GM19025 (cell line): ENCODE data around the gene EFS.
"Not testable (repeated sequence)": the region's sequence is repeated elsewhere in the genome, so short reads cannot be mapped to it uniquely, and the experiment has no call there.

Experiments
- ATAC-seq: cut with Tn5 transposase; IDR thresholded peaks from one replicate; pipeline ENCODE4 v1.9.1; 2021; ENCODE audit warnings: mild to moderate bottlenecking, low read depth, moderate library complexity; ENCODE audit not compliant: unreplicated experiment

EFS gene

GRCh38 chr14:23399591-23399990 lies 34.6 kb upstream of the EFS start:
- no peak for ATAC-seq

- ATAC-seq, result no peak
These were observed 34.2 kb upstream of the EFS start for GRCh38 chr14:23399136-23399535.

DNA sequence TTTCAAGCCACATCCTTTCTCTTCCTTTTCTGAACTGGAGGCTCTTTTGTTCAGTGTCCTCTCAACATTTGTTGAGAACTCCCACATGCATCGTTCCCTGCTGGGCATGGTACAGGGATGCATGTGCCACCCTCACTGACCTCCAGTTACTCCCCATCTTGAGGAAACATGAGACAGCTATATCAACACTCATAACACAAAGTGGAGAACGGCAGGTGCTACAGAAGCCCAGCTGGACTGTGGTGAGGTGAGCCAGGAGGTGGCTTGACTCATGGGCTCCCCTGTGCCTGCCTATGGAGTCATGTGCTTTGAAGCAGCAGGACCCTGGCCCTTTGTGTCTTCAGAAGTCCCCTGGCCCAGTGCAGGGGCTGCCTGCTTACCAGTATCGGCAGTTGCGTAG lies 33.4 kb upstream of the EFS start:
- no peak for ATAC-seq

GRCh38 chr14:23396781-23397407 lies 31.9 kb upstream of the EFS start:
- no peak for ATAC-seq

DNA sequence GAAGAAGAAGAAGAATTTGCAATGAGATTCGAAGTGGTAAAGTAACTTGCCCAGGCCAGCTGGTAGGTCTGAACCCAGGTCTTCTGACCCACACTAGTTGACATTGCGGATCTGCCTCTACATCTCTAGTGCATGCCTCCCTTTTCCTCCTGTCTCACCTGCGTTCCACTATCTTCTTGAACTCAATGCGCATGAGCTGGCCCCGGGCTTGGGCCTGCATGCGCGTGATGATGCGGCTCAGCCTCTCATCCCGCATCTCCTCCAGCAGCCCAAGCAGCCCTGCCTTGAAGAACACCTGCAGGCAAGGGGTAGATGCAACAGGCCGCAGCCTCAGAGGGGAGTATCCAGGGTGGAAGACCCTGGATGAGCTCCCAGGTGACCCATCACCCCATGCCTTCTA lies 31.2 kb upstream of the EFS start:
- ATAC-seq, result no peak

DNA sequence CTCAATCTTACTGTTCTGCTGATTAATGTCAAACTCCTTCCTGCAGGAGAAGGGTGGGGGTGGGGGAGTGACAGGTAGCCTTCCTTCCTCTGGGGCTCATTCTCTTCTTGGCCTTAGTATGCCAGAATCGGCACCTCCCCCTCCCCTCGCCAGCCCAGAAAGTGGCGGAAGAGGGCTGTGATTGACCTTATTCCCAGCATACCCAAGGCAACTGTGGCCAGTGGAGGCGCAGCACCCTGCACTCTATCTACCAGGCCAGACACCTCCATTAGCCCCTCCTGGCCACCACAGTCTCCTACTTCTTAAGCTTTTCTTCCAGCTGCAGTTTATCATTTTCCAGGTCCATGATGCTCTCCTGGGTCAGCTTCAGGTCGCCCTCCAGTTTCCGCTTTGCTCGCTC lies 27.6 kb upstream of the EFS start:
- ATAC-seq, result no peak

GRCh38 chr14:23389871-23390270 lies 24.9 kb upstream of the EFS start:
- ATAC-seq, result not testable (repeated sequence)

DNA sequence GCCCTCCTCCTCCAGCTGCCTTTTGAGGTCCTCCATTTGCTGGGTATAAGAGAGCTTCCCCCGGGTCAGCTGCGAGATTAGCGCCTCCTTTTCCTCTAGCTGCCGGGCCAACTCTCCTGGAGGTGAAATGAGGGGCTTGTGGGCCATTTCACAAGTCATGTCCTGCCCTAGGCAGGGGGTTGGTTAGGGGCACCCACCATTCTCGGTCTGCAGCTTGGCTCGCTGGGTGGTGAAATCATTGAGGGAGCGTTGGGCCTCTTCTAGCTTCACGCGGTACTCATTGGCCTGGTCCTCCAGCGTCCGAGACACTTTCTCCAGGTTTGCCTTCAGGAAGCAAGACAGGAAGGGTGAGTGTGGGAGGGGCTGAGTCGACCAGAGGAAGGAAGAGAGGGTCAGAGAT lies 24.4 kb upstream of the EFS start:
- ATAC-seq, result no peak

- ATAC-seq, result no peak
These were observed 24.0 kb upstream of the EFS start for GRCh38 chr14:23388996-23389395.

DNA sequence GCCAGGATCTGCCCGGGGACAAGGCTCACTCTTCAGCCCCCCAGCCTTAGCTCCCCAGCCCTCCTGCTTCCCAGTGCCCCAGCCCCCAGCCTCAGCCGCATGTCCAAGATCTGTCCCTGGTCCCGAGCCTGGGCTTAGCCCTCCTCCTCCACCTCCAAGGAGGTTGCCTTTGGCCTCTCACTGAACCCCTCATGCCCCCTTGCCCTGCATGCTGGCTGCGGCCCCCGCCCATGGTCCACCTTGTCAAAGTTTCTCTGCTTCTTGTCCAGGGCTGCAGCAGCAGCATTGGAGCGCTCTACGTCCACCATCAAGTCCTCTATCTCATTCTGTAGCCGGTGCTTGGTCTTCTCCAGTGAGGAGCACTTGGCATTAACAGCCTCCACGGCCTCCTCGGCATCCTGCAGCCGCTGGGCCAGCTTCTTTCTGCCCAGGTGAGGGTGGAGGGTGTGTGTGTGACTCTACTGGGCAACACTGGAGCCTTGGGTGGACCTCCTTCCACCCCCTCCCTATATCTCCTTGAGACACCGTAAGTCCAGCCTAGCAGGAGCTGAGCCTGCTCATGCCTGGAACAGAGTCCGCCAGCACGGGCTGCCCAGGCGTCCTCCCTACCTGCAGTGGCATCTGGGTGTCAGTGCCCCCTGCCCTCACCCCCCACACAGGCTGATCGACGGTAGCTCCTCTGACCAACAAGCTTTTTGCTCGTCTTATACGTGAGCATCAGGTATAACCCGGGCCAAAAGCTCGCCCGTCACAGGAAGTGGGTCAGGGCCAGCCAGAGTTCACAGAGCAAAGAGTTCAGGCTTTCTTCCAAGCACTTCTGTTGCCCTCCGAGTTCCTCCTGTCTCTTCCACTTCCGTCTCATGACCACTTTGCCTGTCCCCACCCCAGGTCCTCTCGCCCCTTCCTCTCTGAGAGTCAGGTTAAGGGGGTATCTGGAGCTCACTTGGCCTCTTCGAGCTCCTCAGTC lies 23.2 kb upstream of the EFS start:
- no peak for ATAC-seq

- no peak for ATAC-seq
These were observed 22.0 kb upstream of the EFS start for GRCh38 chr14:23386999-23387398.

- not testable (repeated sequence) for ATAC-seq
These were observed 21.3 kb upstream of the EFS start for GRCh38 chr14:23386266-23386657.

DNA sequence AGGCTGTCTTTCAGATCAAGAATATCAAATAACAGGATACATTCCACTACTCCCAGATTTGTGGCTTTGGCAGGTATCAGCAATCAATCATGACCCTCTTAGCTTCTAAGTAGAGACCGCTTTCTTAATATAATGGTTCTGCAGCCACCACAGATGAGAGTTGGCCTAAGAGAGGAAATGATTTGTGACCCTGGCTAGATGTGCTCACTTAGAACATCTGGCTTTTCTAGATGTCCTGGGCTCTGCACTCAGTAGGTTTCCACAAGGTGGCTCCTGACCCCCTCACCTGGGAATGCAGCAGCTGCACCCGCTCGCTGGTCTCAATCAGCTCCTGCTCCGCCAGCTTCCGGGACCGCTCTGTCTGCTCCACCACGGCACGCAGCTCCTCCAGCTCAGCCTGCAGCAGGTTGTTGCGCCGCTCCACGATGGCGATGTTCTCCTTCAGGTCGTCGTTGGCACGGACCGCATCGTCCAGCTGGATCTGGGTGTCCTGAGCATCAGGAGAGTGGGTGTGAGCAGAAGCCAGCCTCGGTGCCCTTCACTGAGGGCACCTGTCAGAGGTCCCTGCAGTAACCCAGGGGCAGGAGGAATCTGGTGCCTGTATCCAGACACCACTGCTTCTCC lies 20.8 kb upstream of the EFS start:
- ATAC-seq, result no peak

- no peak for ATAC-seq
These were observed 20.3 kb upstream of the EFS start for GRCh38 chr14:23385244-23385641.

- no peak for ATAC-seq
These were observed 19.6 kb upstream of the EFS start for GRCh38 chr14:23384364-23385080.

DNA sequence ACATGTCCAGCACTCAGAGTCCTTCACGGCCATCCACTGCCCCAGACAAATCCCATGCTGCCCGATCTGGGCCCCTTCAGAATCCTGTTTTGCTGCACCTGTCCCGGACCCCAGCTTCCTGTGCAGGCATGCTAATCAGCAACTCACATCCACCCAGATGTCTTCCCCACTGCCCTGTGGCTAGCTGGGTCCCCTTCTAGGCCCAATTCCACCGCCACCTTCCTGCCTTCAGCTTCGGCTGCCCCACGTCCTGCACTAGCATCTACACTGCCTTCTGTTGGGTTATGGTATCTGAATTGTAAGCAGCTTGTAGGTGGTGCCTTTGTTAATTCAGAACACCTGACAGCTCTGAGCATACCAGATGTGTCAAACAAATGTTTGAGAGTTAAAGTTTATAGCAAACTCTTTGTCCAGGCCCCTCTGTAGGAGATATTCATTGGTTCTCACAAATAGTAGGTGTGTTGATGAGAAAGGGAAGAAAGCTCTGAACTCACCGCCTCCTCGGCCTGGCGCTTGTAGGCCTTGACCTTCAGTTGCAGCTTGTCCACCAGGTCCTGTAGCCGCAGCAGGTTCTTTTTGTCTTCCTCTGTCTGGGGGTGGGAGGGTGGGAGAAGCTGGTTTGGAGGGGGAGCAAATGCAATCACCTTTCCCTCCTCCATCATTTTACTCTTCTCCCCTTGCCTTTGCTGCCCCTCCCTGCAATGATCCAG lies 17.9 kb upstream of the EFS start:
- no peak for ATAC-seq

- ATAC-seq, result no peak
These were observed 17.3 kb upstream of the EFS start for GRCh38 chr14:23382276-23382675.

DNA sequence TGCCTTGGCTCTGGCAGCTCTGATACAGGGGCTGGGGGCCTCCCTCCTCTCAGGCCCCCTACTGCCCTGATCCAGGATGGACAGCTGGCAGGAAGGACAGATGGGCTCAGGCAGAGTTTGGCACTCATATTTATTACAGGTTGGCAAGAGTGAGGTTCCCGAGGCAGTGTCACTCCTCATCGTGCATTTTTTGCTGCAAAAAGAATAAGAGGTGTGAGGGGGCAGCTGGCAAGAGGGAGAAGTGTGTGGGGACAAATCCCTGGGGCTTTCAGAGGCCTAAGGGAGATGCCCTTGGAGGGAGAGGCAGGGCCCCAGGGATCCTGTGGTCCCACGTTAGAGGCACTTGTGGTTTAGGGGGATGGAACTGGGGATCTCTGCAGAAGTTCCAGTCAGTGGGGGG lies 16.9 kb upstream of the EFS start:
- no peak for ATAC-seq

GRCh38 chr14:23380976-23381375 lies 16.0 kb upstream of the EFS start:
- ATAC-seq, result no peak

GRCh38 chr14:23380197-23380914 lies 15.4 kb upstream of the EFS start:
- no peak for ATAC-seq
